SK-N-SH treated with all-trans-retinoic acid at 6 μM for 48 hours (cell line): ENCODE results near the gene C16orf96.
"Not testable (repeated sequence)": the region's sequence is repeated elsewhere in the genome, so short reads cannot be mapped to it uniquely, and the experiment has no call there.

ENCODE experiments used
- ARNTL ChIP-seq: fragments of 450-650 bp; formaldehyde crosslinking; IDR thresholded peaks from 2 replicates; pipeline ENCODE4 v1.5.0; 2020; ENCODE audit warnings: low read depth, mild to moderate bottlenecking, moderate library complexity, borderline replicate concordance
- GLIS3 ChIP-seq: fragments of 250-450 bp; sonication (Bioruptor Pico); IDR thresholded peaks from 2 replicates; pipeline ENCODE4 v1.5.0; 2020; ENCODE audit warnings: mild to moderate bottlenecking, moderate library complexity
- ISL1 ChIP-seq: fragments of 250-450 bp; sonication (Bioruptor Pico); IDR thresholded peaks from 2 replicates; pipeline ENCODE4 v2.1.2; 2022; ENCODE audit warnings: mild to moderate bottlenecking, moderate library complexity
- RARB ChIP-seq: fragments of 250-450 bp; sonication (Bioruptor Pico); IDR thresholded peaks from 2 replicates; pipeline ENCODE4 v1.8.0; 2021; ENCODE audit warnings: mild to moderate bottlenecking, moderate library complexity
- ZC3H10 ChIP-seq: fragments of 250-450 bp; sonication (Bioruptor Pico); IDR thresholded peaks from 2 replicates; pipeline ENCODE4 v1.5.1; 2021; ENCODE audit warnings: mild to moderate bottlenecking, moderate library complexity
- TF ChIP-seq, protein P1 (sequence below): fragments of 250-450 bp; sonication (Bioruptor Pico); IDR thresholded peaks from 2 replicates; pipeline ENCODE4 v1.8.0; 2021; ENCODE audit warnings: low read depth, mild to moderate bottlenecking, moderate library complexity, borderline replicate concordance

DNA sequence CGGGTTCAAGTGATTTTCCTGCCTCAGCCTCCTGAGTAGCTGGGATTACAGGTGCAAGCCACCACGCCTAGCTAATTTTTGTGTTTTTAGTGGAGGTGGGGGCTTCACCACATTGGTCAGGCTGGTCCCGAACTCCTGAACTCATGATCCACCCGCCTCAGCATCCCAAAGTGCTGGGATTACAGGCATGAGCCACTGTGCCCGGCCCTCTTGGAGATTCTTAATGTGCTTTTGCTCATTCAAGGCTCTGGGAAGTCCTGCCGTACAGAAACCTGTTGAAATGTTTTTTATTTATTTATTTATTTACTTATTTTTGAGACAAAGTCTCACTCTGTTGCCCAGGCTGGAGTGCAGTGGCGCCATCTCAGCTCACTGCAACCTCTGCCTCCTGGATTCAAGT lies 17.8 kb downstream of the C16orf96 start:
- not testable (repeated sequence) for TF ChIP-seq ZC3H10, GLIS3, RARB, ARNTL, ISL1 (CRISPR knock-in tag)
- TF ChIP-seq, protein P1, sequence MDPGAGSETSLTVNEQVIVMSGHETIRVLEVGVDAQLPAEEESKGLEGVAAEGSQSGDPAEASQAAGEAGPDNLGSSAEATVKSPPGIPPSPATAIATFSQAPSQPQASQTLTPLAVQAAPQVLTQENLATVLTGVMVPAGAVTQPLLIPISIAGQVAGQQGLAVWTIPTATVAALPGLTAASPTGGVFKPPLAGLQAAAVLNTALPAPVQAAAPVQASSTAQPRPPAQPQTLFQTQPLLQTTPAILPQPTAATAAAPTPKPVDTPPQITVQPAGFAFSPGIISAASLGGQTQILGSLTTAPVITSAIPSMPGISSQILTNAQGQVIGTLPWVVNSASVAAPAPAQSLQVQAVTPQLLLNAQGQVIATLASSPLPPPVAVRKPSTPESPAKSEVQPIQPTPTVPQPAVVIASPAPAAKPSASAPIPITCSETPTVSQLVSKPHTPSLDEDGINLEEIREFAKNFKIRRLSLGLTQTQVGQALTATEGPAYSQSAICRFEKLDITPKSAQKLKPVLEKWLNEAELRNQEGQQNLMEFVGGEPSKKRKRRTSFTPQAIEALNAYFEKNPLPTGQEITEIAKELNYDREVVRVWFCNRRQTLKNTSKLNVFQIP (CRISPR knock-in tag): not testable (repeated sequence)
